ENCODE measurements around the gene C1orf94.

- no peak for TF ChIP-seq CTCF (IDR thresholded peaks at IDR 0.05)
- no peak for TF ChIP-seq POLR2A (IDR thresholded peaks at IDR 0.05)
- TF ChIP-seq EP300 (IDR thresholded peaks at IDR 0.05), result no peak
These were observed 15.9 kb downstream of the C1orf94 start for GRCh38 chr1:34192621-34193020.

Measured in ovary (tissue), 3 donors.